ENCODE data around the gene TRMU.
"Not testable (repeated sequence)": the region's sequence is repeated elsewhere in the genome, so short reads cannot be mapped to it uniquely, and the experiment has no call there.

The TRMU gene

GRCh38 chr22:46390652-46391301, 55.3 kb downstream of the TRMU start:
- no peak for DNase-seq

DNA sequence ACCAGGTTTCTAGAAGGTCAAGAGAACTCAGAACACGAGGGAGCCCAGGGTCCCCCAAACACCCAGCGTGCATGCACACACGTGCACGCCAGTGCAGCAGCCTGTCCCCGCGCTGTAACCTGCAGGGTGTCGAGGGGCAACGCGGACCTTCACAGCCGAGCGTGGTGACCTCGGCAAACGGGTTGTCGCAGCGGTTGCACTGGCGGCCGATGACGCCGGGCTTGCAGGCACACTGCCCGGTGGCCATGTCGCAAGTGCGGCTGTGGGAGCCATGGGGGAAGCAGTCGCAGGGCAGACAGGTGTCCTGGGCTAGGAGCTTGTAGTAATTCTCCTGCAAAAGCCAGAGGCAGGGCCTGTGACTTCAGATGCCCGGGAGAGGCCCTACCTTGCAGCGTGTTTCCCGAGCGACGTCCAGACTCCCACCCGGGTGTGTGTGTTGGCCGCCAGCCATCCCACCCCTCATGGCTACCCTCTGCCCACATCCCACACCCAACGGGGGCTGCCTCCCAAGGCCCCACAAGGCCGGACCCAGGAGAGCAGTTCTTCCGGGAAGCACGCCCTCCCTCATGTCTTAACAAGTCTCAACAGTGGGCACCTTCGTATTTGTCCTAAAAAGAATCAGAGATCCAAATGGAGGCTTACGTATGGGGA, 56.1 kb downstream of the TRMU start:
- no peak for DNase-seq

DNA sequence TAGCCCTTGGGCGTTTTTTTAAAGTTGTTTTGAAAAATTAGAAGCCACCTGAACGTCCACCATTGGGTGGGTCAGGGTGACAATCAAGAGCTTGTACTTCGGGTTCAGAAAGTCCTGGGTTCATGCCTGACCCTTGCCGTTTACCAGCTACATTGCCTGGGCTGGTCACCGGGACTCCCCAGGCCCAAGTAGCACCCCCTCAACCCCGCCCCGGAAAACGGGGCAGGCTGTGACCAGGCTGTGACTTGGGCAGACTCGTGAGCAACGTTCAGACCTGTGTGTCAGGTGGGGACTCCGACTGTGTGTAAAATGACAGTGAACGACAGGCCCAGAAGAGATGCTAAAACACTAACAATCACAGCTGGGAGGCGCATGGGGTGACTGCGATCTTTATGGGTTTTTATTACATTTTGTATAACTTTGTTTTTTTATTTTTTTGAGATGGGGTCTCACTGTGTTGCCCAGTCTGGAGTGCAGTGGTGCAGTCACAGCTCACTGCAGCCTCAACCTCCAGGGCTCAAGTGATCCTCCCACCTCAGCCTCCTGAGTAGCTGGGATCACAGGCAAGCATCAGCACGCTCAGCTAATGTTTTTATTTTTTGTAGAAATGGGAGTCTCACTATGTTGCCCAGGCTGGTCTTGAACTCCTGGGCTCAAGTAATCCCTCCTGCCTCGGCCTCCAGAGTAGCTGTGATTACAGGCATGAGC, 56.8 kb downstream of the TRMU start:
- no peak for DNase-seq

DNA sequence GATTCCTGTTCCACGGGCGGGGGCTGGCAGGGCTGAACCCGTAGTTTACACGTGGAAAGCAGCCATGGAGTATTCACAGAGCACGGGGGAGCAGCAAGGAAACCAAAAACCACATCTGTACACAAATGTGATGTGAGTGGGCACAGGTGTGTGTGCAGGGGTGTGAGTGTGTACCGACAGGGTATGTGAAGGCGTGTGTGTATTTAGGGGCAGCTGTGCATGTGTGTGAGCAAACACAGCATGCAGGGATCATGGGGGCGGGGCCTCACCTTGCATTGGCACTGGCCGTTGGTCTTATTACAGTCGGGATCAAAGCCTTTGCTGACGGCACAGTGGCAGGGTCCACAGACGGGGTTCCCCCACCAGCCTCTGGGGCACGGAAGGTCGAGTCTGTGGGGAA, 58.4 kb downstream of the TRMU start:
- DNase-seq, result no peak

- DNase-seq, result no peak
These were observed 59.1 kb downstream of the TRMU start for GRCh38 chr22:46394622-46395021.

DNA sequence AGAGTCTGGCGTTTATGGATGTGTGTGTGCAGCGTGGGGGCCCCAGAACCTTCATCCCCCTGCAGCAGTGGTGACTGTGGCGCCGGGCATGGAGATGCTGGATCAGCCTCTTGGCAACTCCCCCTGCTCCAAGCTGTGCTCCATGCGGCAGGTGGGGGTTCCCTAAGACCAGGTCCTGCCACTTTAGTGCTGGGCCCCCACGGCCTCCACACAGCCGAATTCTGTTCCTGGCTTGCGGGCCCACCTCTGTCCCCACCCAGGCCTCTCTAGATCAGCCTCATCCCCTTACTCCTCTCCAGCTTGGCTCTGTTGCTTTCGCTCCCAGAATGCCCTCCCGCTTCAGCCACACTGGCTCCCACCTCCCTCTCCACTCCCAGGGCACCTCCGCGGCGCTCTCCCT, 59.6 kb downstream of the TRMU start:
- DNase-seq, result no peak

- DNase-seq, result not testable (repeated sequence)
These were observed 61.5 kb downstream of the TRMU start for GRCh38 chr22:46397049-46397448.

GRCh38 chr22:46397514-46397913, 62.0 kb downstream of the TRMU start:
- no peak for DNase-seq

- DNase-seq, result no peak
These were observed 62.4 kb downstream of the TRMU start for GRCh38 chr22:46397951-46398350.

DNA sequence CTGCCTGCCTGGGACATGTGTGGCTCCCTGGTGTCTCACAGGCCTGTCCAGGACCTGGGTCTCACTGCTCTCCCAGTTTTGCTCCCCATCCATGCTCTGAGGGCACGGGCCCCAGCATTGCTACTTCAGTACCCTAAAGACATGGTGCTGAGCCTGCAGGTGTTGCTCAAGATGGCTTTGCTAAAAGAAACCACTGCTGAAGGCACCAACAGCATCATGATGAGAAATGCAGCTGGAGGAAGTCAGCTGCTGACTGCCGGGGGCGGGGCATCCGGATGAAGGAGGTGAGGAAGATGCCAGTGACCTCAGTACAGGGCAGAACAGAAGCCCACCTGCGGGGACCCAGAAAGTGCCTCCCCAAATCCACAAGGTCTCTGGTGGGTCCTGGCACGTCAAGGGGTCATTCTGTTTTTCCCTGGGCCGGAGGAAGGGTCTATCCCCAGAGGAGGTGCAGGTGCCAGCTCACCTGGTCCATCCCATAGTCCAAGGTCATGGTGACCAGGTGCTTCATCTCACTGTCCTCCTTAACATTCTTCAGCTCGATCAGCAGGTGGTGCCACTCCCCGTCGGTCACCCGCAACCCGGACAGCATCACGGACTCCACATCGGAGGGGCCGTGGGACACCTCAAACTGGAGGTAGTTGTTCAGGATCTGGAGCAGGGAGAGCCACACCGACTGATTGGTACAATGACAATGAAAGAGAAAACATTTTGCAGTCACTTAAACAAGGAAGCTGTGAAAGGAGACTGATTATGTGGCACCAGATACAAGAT, 63.9 kb downstream of the TRMU start:
- DNase-seq, result no peak

DNA sequence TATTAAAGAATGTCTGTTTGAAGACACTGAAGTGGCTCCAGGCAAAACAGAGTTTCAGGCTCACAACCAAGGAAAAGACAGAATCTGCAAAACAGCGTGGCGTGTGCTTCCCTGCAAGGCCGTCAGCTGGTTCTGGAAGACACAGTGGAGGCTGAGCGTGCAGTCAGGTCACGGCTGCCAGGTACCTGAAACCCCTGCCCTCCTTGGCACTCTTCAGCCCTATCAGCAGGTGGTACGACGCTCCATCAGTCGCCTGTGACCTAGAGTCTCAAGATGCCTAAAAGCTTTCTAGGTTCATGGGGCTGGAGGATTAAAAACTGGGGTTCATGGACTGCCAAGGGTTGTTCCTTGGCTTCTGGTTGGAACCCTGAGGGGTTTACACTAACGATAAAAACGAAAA, 65.9 kb downstream of the TRMU start:
- no peak for DNase-seq

DNA sequence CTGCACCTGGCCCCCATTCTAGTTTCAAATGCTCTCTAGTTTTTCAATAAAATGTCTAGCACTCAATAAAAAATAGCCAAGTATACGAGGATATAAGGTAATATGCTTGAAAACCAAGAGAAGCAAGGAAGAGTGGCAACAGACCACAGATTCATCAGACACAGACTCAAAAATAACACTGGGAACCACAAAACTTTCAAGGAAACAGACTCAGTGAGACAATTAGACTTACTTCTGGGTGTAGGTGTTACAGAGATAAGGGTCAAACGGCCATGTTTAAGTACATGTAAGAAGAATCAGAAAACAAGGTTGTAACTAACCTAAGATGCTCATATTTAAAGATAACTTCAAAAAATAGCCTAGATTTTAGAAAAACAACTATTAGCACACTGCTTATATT, 67.0 kb downstream of the TRMU start:
- no peak for DNase-seq

- DNase-seq, result not testable (repeated sequence)
These were observed 68.4 kb downstream of the TRMU start for GRCh38 chr22:46403880-46404279.

- no peak for DNase-seq
These were observed 70.4 kb downstream of the TRMU start for GRCh38 chr22:46405901-46406300.

DNA sequence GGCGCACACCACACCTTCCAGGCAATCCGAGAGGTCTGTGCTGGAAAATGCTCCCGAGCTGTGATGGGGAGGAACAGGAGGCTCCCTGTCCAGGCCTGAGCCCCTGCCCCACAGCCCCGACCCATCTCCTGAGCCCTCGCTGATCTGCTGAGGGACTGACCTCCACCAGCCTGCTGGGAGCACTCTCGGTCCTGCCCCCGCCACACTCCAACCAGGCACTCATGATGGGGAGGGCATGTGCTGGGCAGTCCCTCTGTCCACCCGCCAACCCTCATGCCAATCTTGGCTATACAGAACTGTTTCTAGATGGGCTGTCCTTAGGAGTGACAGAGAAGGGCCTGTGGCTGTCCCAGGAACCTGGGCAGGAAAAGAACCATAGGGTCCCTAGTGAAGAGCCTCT, 70.8 kb downstream of the TRMU start:
- no peak for DNase-seq

GRCh38 chr22:46406791-46407190, 71.3 kb downstream of the TRMU start:
- DNase-seq, result no peak
